Adrenal gland (tissue), 12 donors: ENCODE results near the gene PRMT7. TPM values are rescaled to one million over a fixed set of nuclear protein-coding genes. Genes with fewer than 3 reads are reported as not detected.

Source experiments
- DNase-seq, 7 donors: peaks; one replicate each; pipeline ENCODE4 v3.0.0-alpha.2; 2019 to 2020
- H3K27ac ChIP-seq, 5 donors: fragments of 200-600 bp; sonication (generic) in 4 of 5; 1 replicate in 3 of 5; 2 replicates in 2 of 5; pipeline versions ENCODE4 v1.5.1 to v1.8.0; 2016 to 2020; ENCODE audit warnings: mild to moderate bottlenecking in 1 of 5
- H3K27me3 ChIP-seq: fragments of 200-600 bp; 2 replicates; pipeline ENCODE4 v1.8.0; 2021
- H3K36me3 ChIP-seq, 2 donors: fragments of 200-600 bp; replicated peaks in 1 of 2; 1 replicate in 1 of 2; 2 replicates in 1 of 2; pipeline versions ENCODE4 v1.5.1 to v1.8.0; 2018 to 2022
- H3K4me1 ChIP-seq, 2 donors: fragments of 200-600 bp; replicated peaks in 1 of 2; 1 replicate in 1 of 2; 2 replicates in 1 of 2; pipeline versions ENCODE4 v1.5.1 to v1.8.0; 2018 to 2021
- H3K4me3 ChIP-seq, 4 donors: fragments of 200-600 bp; sonication (generic) in 3 of 4; one replicate each; pipeline ENCODE4 v1.5.1; 2016 to 2018
- H3K9me3 ChIP-seq, 3 donors: fragments of 200-600 bp; sonication (generic) in 1 of 3; replicated peaks in 1 of 3; 1 replicate in 2 of 3; 2 replicates in 1 of 3; pipeline versions ENCODE4 v1.5.1 to v1.8.0; 2016 to 2021
- CTCF ChIP-seq, 6 experiments: fragments of 450-650 bp in 4 of 6; fragments of 200-600 bp in 2 of 6; sonication (generic) in 1 of 6; IDR thresholded peaks; 1 replicate in 5 of 6; 2 replicates in 1 of 6; pipeline versions ENCODE4 v1.5.1 to v1.8.0; 2016 to 2021; ENCODE audit warnings: antibody characterized with exemption in 6 of 6, mild to moderate bottlenecking in 2 of 6, moderate library complexity in 1 of 6
- POLR2A ChIP-seq, 2 donors: fragments of 450-650 bp; IDR thresholded peaks; one replicate each; pipeline ENCODE4 v1.6.1; 2017; ENCODE audit warnings: antibody characterized with exemption in 2 of 2, mild to moderate bottlenecking in 2 of 2, moderate library complexity in 1 of 2
- WGBS, 4 donors: extraction: QIAGEN DNeasy Blood & Tissue Kit in 2 of 4; methylation state at CpG; one replicate each; pipeline versions ENCODE4 v1.1.5 to v1.1.7; 2013 to 2017; 5-methylcytosine and 5-hydroxymethylcytosine counted together
- intact Hi-C, 2 donors: fragments of 100-400 bp; cut with DNase I; formaldehyde crosslinking; loops; one replicate each; pipeline versions ENCODE4 v1.14.1 to v1.15.0; 2022 to 2023
- polyA plus RNA-seq, 3 donors: library from polyadenylated mRNA; stranded (reverse); fragments of 200-250 nt in 2 of 3; fragments of 350-450 nt in 1 of 3; fragmentation: Illumina TruSeq in 1 of 3; extraction: RNeasy Lipid Tissue Mini Kit (QIAGEN cat#74804) in 1 of 3; gene quantifications; one replicate each; pipeline ENCODE4 v1.2.3, GENCODE V29; 2013 to 2014
- total RNA-seq, 9 donors: library from RNA; depleted of rRNA in 4 of 9; stranded (reverse); fragments of >200 nt in 4 of 9; fragments of 120-200 nt in 1 of 9; fragmentation: NEBNext Ultra II Directional in 1 of 9; extraction: Animal tissue kit (Norgen Biotek cat#: 25700) in 1 of 9; gene quantifications; one replicate each; pipeline versions ENCODE4 v1.1.0 to v1.2.4, GENCODE V29; 2013 to 2023
- donor health status: healthy with polysubstance abuse.
- donor health status: Bipolar disorder and iron deficiency.
- donor health status: DM: yes; HTN: yes; CAD: no.
- donor health status: DM: no; HTN: no; CAD: no.
- donor health status: DM: no; HTN: no; CAD: no.
- donor health status: DM: yes; HTN: yes; CAD: no.

Gene PRMT7
- total and polyA plus RNA-seq, 12 donors, result 30.0 to 141 (median 42.7) TPM

- TF ChIP-seq CTCF (IDR thresholded peaks at IDR 0.05), result no peak
- no peaks in the 10 kb centered on the region for H3K9me3 ChIP-seq
- H3K4me1 ChIP-seq, result no peaks in the 10 kb centered on the region
- no peaks in the 10 kb centered on the region for H3K27me3 ChIP-seq
- WGBS, 4 donors, result 92 to 96% (median 95%) methylated on average over 33 to 40 of the region's 40 CpGs
- no peaks in the 10 kb centered on the region for H3K36me3 ChIP-seq
- no peak overlapping the region for H3K4me3 ChIP-seq
- no peak for DNase-seq
- intact Hi-C loops, result no loop called here
- H3K27ac ChIP-seq, result no peak overlapping the region
These were observed 61.0 kb downstream of the PRMT7 start for GRCh38 chr16:68371706-68372380.

GRCh38 chr16:68372381-68372720 is 61.5 kb downstream of the PRMT7 start:
- H3K4me3 ChIP-seq, result no peak overlapping the region
- TF ChIP-seq POLR2A (IDR thresholded peaks at IDR 0.05), result no peak
- no peak for TF ChIP-seq CTCF (IDR thresholded peaks at IDR 0.05)
- no peaks in the 10 kb centered on the region for H3K4me1 ChIP-seq
- WGBS, 4 donors, result 92 to 96% (median 96%) methylated on average over 3 of the region's 3 CpGs; no CpG with 5 or more reads in 1 of the 4 donors
- no peaks in the 10 kb centered on the region for H3K27me3 ChIP-seq
- no peak for DNase-seq
- no peaks in the 10 kb centered on the region for H3K9me3 ChIP-seq
- H3K27ac ChIP-seq, result no peak overlapping the region
- intact Hi-C loops, result no loop called here
- no peaks in the 10 kb centered on the region for H3K36me3 ChIP-seq

GRCh38 chr16:68372806-68373205 is 62.0 kb downstream of the PRMT7 start:
- no peak for TF ChIP-seq CTCF (IDR thresholded peaks at IDR 0.05)
- no peak for TF ChIP-seq POLR2A (IDR thresholded peaks at IDR 0.05)
- intact Hi-C loops, result no loop called here
- H3K27ac ChIP-seq, result no peak overlapping the region
- H3K27me3 ChIP-seq, result no peaks in the 10 kb centered on the region
- no peaks in the 10 kb centered on the region for H3K36me3 ChIP-seq
- H3K9me3 ChIP-seq, result no peaks in the 10 kb centered on the region
- no peak for DNase-seq
- 86 to 94% (median 90%) methylated on average over 5 to 8 of the region's 8 CpGs for WGBS, 4 donors
- H3K4me3 ChIP-seq, result no peak overlapping the region
- H3K4me1 ChIP-seq, result no peaks in the 10 kb centered on the region

- 79 to 88% (median 84%) methylated on average over 18 of the region's 18 CpGs for WGBS, 4 donors
- Histone ChIP-seq H3K4me1 (no peaks in the 10 kb centered on the region), H3K27me3 (no peaks in the 10 kb centered on the region), H3K9me3 (no peaks in the 10 kb centered on the region), H3K27ac (no peak overlapping the region), H3K36me3 (no peaks in the 10 kb centered on the region), H3K4me3 (no peak overlapping the region)
- TF ChIP-seq CTCF (IDR thresholded peaks at IDR 0.05) (no peak), POLR2A (IDR thresholded peaks at IDR 0.05) (no peak)
- no peak for DNase-seq
- intact Hi-C loops, result no loop called here
These were observed 62.9 kb downstream of the PRMT7 start for GRCh38 chr16:68373528-68374245.
